SU-DHL-6 (cell line): ENCODE data around the gene PACS1.

Experiments used
- H2AFZ ChIP-seq: fragments of 200-600 bp; sonication (generic); 2 replicates; pipeline ENCODE4 v1.6.1; 2014; ENCODE audit warnings: low read depth, mild to moderate bottlenecking, moderate library complexity, mixed read lengths, antibody characterized with exemption, low read length; ENCODE audit not compliant: severe bottlenecking
- H3F3A ChIP-seq: fragments of 200-600 bp; shearing (Covaris generic); 2 replicates; pipeline ENCODE4 v1.6.0; 2016; ENCODE audit warnings: antibody characterized with exemption, mild to moderate bottlenecking; ENCODE audit not compliant: insufficient read depth
- H3K27ac ChIP-seq: fragments of 200-600 bp; sonication (generic); 2 replicates; pipeline ENCODE4 v1.5.1; 2016; ENCODE audit warnings: low read depth, mild to moderate bottlenecking, low read length, moderate library complexity, mixed read lengths
- H3K27me3 ChIP-seq: fragments of 200-600 bp; sonication (generic), shearing (Covaris generic); 2 replicates; pipeline ENCODE4 v1.6.0; 2014; ENCODE audit warnings: mild to moderate bottlenecking, low read length
- H3K36me3 ChIP-seq: fragments of 200-600 bp; sonication (generic); 2 replicates; pipeline ENCODE4 v1.6.1; 2014; ENCODE audit warnings: mild to moderate bottlenecking, low read length, mixed read lengths
- H3K4me2 ChIP-seq: fragments of 300-600, 200-600 bp; shearing (Covaris generic), sonication (generic); 2 replicates; pipeline ENCODE4 v1.6.0; 2014; ENCODE audit warnings: low read length, low read depth, mild to moderate bottlenecking; ENCODE audit not compliant: poor library complexity, severe bottlenecking
- H3K4me3 ChIP-seq: fragments of 200-600 bp; sonication (generic); 2 replicates; pipeline ENCODE4 v1.5.1; 2014; ENCODE audit warnings: antibody characterized with exemption, low read length, mild to moderate bottlenecking, mixed read lengths; ENCODE audit not compliant: insufficient read depth, poor library complexity, severe bottlenecking
- H3K79me2 ChIP-seq: fragments of 200-600 bp; sonication (generic); 2 replicates; pipeline ENCODE4 v1.6.1; 2014; ENCODE audit warnings: mild to moderate bottlenecking, low read length, moderate library complexity; ENCODE audit not compliant: insufficient read depth
- H3K9ac ChIP-seq: fragments of 200-600 bp; sonication (generic); 2 replicates; pipeline ENCODE4 v1.7.0; 2014; ENCODE audit warnings: mild to moderate bottlenecking, low read length
- H3K9me2 ChIP-seq: fragments of 200-600 bp; sonication (generic); replicated peaks from 2 replicates; pipeline ENCODE4 v1.6.1; 2014; ENCODE audit warnings: low read length; ENCODE audit not compliant: insufficient read depth
- H3K9me3 ChIP-seq: fragments of 200-600 bp; sonication (generic); 2 replicates; pipeline ENCODE4 v1.6.1; 2014; ENCODE audit warnings: low read length, mixed read lengths; ENCODE audit not compliant: insufficient read depth
- H4K20me1 ChIP-seq: fragments of 200-600 bp; sonication (generic); 2 replicates; pipeline ENCODE4 v1.6.1; 2014; ENCODE audit warnings: low read depth, mild to moderate bottlenecking, antibody characterized with exemption, low read length, moderate library complexity, mixed read lengths
- CTCF ChIP-seq: fragments of 200-600 bp; sonication (generic); IDR thresholded peaks from one replicate; pipeline ENCODE4 v1.5.1; 2017; ENCODE audit warnings: antibody characterized with exemption, mild to moderate bottlenecking, low read length, moderate library complexity; ENCODE audit not compliant: insufficient read depth, poor library complexity, severe bottlenecking
- EZH2phosphoT487 ChIP-seq: fragments of 200-600 bp; sonication (generic), shearing (Covaris generic); conservative IDR thresholded peaks from 2 replicates; pipeline ENCODE4 v1.6.1; 2018; ENCODE audit warnings: mild to moderate bottlenecking, antibody characterized with exemption, low read length, moderate library complexity, mixed read lengths

PACS1 gene

GRCh38 chr11:66150140-66150539, 80.1 kb downstream of the PACS1 start:
- Histone ChIP-seq H3K36me3 (no peaks in the 10 kb centered on the region), H4K20me1 (no peaks in the 10 kb centered on the region), H2AFZ (no peak overlapping the region), H3K4me3 (no peak overlapping the region), H3K27ac (no peak overlapping the region), H3K4me2 (no peak overlapping the region), H3K9ac (no peak overlapping the region), H3K27me3 (no peaks in the 10 kb centered on the region), H3F3A (no peaks in the 10 kb centered on the region), H3K79me2 (no peaks in the 10 kb centered on the region), H3K9me3 (no peaks in the 10 kb centered on the region), H3K9me2 (no peaks in the 10 kb centered on the region)
- no peak for TF ChIP-seq EZH2phosphoT487
- no peak for TF ChIP-seq CTCF

GRCh38 chr11:66150725-66151124, 80.7 kb downstream of the PACS1 start:
- Histone ChIP-seq H2AFZ (no peak overlapping the region), H3K27ac (no peak overlapping the region), H3K36me3 (no peaks in the 10 kb centered on the region), H3K4me3 (no peak overlapping the region), H3K9me3 (no peaks in the 10 kb centered on the region), H4K20me1 (no peaks in the 10 kb centered on the region), H3K9me2 (no peaks in the 10 kb centered on the region), H3K79me2 (no peaks in the 10 kb centered on the region), H3K9ac (no peak overlapping the region), H3K4me2 (no peak overlapping the region), H3K27me3 (no peaks in the 10 kb centered on the region), H3F3A (no peaks in the 10 kb centered on the region)
- TF ChIP-seq EZH2phosphoT487, result no peak
- no peak for TF ChIP-seq CTCF

GRCh38 chr11:66151273-66151672, 81.2 kb downstream of the PACS1 start:
- Histone ChIP-seq H3F3A (no peaks in the 10 kb centered on the region), H2AFZ (no peak overlapping the region), H4K20me1 (no peaks in the 10 kb centered on the region), H3K9ac (no peak overlapping the region), H3K27ac (no peak overlapping the region), H3K9me2 (no peaks in the 10 kb centered on the region), H3K79me2 (no peaks in the 10 kb centered on the region), H3K9me3 (no peaks in the 10 kb centered on the region), H3K27me3 (no peaks in the 10 kb centered on the region), H3K4me3 (no peak overlapping the region), H3K36me3 (no peaks in the 10 kb centered on the region), H3K4me2 (no peak overlapping the region)
- TF ChIP-seq EZH2phosphoT487, result no peak
- no peak for TF ChIP-seq CTCF
